HG03039 (cell line): ENCODE data around the gene APBB2.
"Not testable (repeated sequence)": the region's sequence is repeated elsewhere in the genome, so short reads cannot be mapped to it uniquely, and the experiment has no call there.

Experiments
- ATAC-seq: cut with Tn5 transposase; IDR thresholded peaks from one replicate; pipeline ENCODE4 v1.9.1; 2021; ENCODE audit warnings: mild to moderate bottlenecking, moderate library complexity; ENCODE audit not compliant: unreplicated experiment

APBB2 gene

GRCh38 chr4:40952672-40953071 is 261.7 kb downstream of the APBB2 start:
- no peak for ATAC-seq

- no peak for ATAC-seq
These were observed 262.1 kb downstream of the APBB2 start for GRCh38 chr4:40952217-40952616.

GRCh38 chr4:40951026-40951425 is 263.3 kb downstream of the APBB2 start:
- ATAC-seq: no peak

- ATAC-seq: no peak
These were observed 264.8 kb downstream of the APBB2 start for GRCh38 chr4:40949358-40950100.

GRCh38 chr4:40948014-40948413 is 266.3 kb downstream of the APBB2 start:
- no peak for ATAC-seq

- no peak for ATAC-seq
These were observed 267.7 kb downstream of the APBB2 start for GRCh38 chr4:40946652-40947051.

GRCh38 chr4:40940756-40941155 is 273.6 kb downstream of the APBB2 start:
- no peak for ATAC-seq

- no peak for ATAC-seq
These were observed 274.0 kb downstream of the APBB2 start for GRCh38 chr4:40940317-40940741.

GRCh38 chr4:40939856-40940255 is 274.5 kb downstream of the APBB2 start:
- ATAC-seq: no peak

- no peak for ATAC-seq
These were observed 276.0 kb downstream of the APBB2 start for GRCh38 chr4:40938337-40938736.

- no peak for ATAC-seq
These were observed 277.1 kb downstream of the APBB2 start for GRCh38 chr4:40937140-40937725.

- ATAC-seq: no peak
These were observed 279.7 kb downstream of the APBB2 start for GRCh38 chr4:40934676-40935075.

GRCh38 chr4:40933272-40934053 is 280.9 kb downstream of the APBB2 start:
- ATAC-seq: no peak

GRCh38 chr4:40931841-40932240 is 282.5 kb downstream of the APBB2 start:
- no peak for ATAC-seq

GRCh38 chr4:40931238-40931637 is 283.1 kb downstream of the APBB2 start:
- ATAC-seq: no peak

GRCh38 chr4:40927074-40927473 is 287.3 kb downstream of the APBB2 start:
- ATAC-seq: no peak

GRCh38 chr4:40924793-40925117 is 289.6 kb downstream of the APBB2 start:
- ATAC-seq: no peak

GRCh38 chr4:40924096-40924792 is 290.1 kb downstream of the APBB2 start:
- peak; percentile 68 for ATAC-seq

- no peak for ATAC-seq
These were observed 290.8 kb downstream of the APBB2 start for GRCh38 chr4:40923316-40924095.

- not testable (repeated sequence) for ATAC-seq
These were observed 294.4 kb downstream of the APBB2 start for GRCh38 chr4:40919976-40920375.

GRCh38 chr4:40918330-40918729 is 296.0 kb downstream of the APBB2 start:
- ATAC-seq: no peak
